Fibroblast of gingiva (primary cell): ENCODE data around the gene ETV3L.

ENCODE experiments used
- DNase-seq: peaks from one replicate; pipeline ENCODE4 v3.0.0-alpha.2; 2011; ENCODE audit warnings: low read depth

Gene ETV3L

DNA sequence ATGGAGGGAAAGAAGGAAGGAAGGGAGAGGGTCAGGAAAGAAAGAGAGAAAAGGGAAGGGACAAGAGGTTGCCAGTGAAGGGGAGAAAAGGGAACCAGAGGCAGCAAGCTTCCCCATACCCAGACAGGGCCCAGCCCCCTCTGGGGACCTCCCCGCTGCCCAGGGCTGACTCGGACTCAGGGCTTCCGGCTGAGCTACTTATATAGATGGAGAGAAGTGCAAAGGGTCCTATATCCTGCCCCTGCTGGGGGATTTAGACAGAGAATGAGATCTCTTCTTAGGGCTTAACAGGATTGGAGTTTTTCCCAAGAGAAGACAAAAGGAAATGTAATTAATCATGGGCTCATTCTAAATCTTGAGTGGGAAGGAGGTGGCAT lies at the start of gene ETV3L:
ETV3L (minus strand) TSS at position 176 of the 377 bp plus-strand sequence. CDS start 285 bp downstream, outside the sequence.
- no peak for DNase-seq

DNA sequence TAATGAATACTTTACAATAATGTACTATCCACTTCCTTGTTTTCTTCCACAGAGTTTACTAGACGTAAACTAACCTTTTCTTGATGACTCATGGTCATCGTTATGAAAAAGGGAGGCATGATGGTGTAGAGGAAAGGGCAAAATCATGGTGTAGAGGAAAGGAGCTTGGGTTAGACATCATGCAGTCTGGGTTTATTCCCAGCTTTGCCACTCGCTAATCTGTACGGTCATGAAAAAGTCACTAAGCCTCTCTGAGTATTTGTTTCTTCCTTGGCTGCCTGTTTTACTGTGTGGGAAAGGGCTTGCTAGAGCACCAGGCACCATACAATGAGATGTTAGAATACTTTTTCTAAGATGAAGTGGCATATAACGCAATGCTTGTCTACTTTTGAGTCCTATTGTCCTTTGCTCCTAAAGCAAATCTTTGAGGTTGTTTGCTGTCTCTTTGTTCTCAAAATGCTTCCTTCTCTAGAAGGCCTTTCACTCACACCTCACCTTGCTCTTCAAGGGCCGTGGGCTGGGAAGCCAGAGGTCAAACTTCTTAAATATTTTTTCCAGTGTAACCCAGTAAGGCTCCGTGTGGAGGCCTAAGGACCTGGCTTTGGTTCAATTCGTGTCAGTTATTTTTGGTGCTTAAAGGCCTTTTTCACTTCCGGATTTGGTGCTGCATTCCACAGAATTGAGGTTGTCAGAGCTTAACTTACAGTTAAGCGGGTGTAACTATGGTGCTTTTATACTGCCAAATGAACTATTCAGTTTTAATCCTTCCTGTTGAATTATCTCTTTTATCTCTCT lies 48.5 kb upstream of the ETV3L start:
- no peak for DNase-seq

DNA sequence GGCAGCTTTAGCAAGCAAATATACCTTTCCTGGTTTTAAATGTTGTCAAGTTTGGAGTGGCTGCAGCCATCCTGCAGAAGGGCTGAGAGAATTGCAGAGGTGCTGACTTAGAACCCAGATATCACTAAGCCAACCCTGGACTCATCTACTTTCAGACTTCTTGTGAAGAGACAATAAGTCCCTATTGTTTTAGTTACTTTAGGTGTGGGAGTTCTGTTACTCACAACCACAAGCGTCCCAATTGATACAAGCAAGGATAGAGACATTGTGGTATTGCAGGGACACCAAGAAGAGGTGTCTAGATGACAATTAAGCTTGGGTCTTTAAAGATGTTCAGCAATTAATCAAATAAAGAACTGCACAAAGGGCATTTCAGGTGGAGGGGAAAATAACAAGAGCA lies 47.4 kb upstream of the ETV3L start:
- DNase-seq, result no peak

DNA sequence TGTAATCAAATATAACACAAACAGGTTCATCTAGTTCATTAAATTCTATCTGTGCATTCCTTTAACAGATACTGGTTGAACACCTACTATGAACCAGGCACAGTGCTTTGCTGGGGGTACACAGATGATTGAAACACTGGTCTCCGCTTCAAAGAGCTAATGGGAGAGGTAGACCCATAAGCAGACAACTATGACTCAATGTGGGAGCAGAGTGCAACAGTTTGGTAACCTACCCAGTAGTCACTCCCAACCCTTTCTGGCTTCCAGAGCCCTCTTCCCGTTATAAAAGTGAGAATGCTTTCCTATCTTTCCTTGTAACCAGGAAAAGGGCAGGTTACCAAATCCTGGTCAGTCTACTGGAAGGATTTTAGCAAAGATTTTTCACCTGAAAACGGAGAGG lies 46.6 kb upstream of the ETV3L start:
- no peak for DNase-seq

- no peak for DNase-seq
Observed at GRCh38 chr1:157145076-157145475, 45.5 kb upstream of the ETV3L start.

GRCh38 chr1:157144509-157144908 lies 44.9 kb upstream of the ETV3L start:
- no peak for DNase-seq

GRCh38 chr1:157142765-157143423 lies 43.3 kb upstream of the ETV3L start:
- no peak for DNase-seq

- no peak for DNase-seq
Observed at GRCh38 chr1:157142201-157142600, 42.6 kb upstream of the ETV3L start.

GRCh38 chr1:157141212-157141855 lies 41.7 kb upstream of the ETV3L start:
- no peak for DNase-seq

GRCh38 chr1:157140063-157140588 lies 40.5 kb upstream of the ETV3L start:
- no peak for DNase-seq

DNA sequence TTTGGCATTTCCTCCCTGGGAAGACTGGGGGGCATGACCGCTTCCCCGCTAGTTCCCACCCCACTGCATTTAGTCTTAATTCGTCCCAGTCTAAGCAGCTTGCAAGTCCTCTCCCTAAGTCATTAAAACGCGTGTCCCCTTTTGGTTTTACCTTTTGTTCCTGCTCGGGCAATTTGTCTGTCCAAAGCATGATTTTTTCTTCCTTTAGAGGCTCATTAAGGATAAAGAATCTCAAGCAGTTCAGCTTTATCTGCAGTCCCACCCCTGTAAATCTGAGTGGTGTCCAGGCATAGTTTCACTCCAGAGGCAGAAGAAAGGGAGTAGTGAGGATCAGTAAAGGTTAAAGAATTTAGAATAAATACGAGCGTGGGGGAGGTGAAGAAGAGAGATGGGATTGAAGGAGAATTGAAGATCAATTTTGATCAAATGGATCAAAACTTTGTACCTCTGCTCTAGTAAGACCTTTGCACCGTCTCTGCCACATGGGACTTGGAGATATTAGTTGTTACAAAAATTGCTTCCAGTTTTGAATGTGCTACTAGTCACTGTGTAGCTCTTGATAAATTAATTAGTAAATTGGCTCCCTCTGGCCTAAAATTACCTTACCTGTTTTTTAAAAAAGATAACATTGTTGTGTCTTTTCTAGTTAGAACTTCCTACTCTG lies 39.6 kb upstream of the ETV3L start:
- DNase-seq, result no peak

- peak; percentile 91 for DNase-seq
Observed at GRCh38 chr1:157138220-157139051, 38.8 kb upstream of the ETV3L start, which contains the start of gene ETV3. TSS of gene ETV3 (minus strand) at chr1:157138395. CDS start at chr1:157136352, 2,043 bp downstream.

DNA sequence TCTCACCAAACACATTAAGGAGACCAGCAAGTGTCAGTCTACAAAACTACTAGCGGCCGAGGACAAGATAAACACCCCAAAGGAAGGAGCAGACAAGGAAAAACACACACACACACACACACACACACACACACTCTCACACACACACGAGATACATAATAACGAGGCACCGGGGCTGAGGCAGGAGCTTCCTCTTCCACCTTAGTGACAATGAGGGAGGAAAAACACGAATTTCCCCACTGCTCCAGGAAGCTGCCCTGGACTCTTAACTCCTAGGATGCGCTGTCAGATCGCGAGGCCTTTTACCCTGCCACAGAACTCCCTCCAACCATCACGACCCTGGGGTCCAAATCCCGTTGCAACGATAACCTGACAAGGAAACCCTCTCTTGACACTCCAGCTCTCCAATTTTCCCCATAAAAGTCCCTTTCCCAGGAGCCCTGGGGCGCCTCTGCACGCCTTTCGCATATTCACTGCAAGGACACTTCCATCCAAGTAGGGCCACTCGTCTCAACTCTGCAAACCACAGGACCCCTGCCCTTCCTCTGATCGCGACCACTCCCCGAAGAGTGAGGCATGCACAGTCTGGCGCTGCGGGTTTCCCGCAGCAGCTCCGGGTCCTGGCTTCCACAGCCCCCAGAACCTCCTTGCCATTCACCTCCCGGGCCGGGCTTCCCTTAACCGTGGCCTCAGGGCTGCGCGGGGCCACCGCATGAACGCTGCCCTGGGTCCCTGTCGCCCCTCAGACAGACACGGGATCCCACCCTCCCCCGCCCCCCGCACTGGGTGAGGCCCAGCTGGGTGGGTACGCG lies 38.0 kb upstream of the ETV3L start:
- DNase-seq, result peak; percentile 25

GRCh38 chr1:157137046-157137407 lies 37.4 kb upstream of the ETV3L start:
- no peak for DNase-seq

GRCh38 chr1:157136133-157136532 lies 36.5 kb upstream of the ETV3L start:
- no peak for DNase-seq

DNA sequence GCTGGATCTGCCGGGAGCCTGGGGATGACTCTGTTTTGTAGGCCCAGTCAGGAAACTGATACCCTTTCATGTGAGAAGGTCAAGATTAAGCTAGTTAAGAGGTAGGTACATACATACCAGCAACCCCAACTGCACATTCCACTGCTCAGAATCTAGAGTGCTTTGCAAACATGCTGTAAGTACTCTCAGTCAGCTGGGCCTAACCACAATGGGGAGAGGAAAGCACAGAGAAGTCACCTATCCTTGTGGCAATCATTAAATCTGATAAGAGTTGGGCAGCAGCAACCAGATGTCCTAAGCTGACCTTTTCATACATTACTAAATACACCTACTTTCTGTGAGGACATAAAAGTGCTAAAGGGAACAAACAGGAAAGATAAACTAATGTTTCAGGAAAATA lies 36.0 kb upstream of the ETV3L start:
- no peak for DNase-seq

DNA sequence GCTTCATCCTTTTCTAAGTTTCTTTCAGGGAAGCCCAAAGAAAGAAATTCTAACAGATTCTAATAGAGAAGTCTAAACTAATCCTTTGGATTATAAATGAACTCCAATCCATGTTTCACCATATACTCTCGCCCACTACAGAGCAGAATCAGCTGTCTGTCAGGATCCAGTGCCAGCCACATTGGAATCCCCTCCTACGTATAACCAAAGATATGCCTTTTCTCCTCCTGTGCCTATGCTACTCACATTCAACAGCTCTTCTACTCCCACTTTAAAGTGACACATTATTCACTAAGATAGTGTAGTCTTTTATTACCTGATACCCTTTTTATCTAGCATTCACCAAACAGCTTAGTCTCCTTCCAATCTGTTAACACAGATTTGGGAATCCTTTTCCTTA lies 35.5 kb upstream of the ETV3L start:
- DNase-seq, result no peak

DNA sequence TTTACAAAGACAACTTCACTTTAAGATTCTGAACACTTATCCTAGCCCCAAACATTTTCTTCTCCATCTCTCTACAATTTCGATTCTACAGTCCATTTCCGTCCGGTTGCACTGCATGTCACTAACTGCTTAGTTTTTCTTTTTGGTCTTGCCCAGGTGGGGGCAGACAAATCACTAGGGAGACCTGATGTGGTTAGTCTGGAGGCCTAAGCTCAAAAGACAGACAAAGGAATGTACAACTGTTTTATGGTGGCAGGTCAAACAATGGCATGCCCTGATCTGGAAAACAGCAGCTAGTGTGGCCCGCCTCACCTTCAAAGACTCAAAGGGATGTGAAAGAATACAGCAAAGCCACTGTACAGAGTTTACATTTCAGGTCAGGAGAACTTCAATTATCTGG lies 34.8 kb upstream of the ETV3L start:
- DNase-seq, result no peak

- DNase-seq, result no peak
Observed at GRCh38 chr1:157133426-157133825, 33.8 kb upstream of the ETV3L start.

DNA sequence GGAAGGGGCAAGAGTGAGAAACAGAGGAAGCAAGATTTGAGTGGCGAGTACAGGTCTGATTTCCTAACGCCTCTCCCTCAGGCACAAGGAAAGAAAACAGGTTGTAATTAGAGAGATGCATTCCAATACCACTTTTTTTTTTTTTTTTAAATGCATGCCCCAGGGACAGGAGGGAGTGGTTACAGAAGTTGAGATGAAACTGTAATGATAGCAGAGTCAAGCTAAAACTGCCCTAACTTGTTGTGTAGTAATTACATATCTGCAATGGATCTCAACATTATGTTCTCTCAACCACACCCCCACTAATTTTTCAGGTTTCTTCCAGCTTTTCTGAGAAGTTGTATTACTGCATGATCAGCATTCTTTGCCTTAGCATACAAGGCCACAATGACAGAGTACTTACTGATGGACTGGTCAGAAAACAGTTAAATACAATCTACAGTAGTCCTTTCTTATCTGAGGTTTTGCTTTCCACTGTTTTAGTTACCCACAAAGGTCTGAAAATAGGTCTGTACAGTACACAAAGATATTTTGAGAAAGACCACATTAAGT lies 33.1 kb upstream of the ETV3L start:
- no peak for DNase-seq
